ENCODE measurements around the gene AQP12B. TPM values are rescaled to one million over a fixed set of nuclear protein-coding genes. Genes with fewer than 3 reads are reported as not detected.

Gene AQP12B
- total and polyA plus RNA-seq, 10 of the 15 experiments (the other 5 are each of a cell fraction or from before 2014, with no cell fraction given) = not detected

- TF ChIP-seq NR2C2 (IDR thresholded peaks at IDR 0.05; ENCODE audit: borderline replicate concordance, control insufficient read depth, insufficient read length, low read depth) (no peak), ZNF622 (IDR thresholded peaks at IDR 0.05) (no peak), JUNB (IDR thresholded peaks at IDR 0.05) (no peak), SUZ12 (IDR thresholded peaks at IDR 0.05; ENCODE audit: unreplicated experiment) (no peak), CREB1 (IDR thresholded peaks at IDR 0.05; ENCODE audit: low read depth) (no peak), PKNOX1 (IDR thresholded peaks at IDR 0.05) (no peak)
- no peaks in the 10 kb centered on the region for H3K9me3 ChIP-seq (replicated peaks; ENCODE audit: control insufficient read depth, insufficient read depth, low read length)
- H2AFZ ChIP-seq (ENCODE audit: control insufficient read depth, low read depth, low read length) = no peak overlapping the region
- no peak for DNase-seq (ENCODE audit: low read depth, low spot score)
- no peak overlapping the region for H3K4me2 ChIP-seq (ENCODE audit: control insufficient read depth, insufficient read depth)
- H3K36me3 ChIP-seq (ENCODE audit: control insufficient read depth in 2 of 2, insufficient read depth in 2 of 2, low read length in 1 of 2) = no peaks in the 10 kb centered on the region
- RAD21 ChIA-PET (ENCODE audit: unreplicated experiment) = no interaction called here
- H3K9ac ChIP-seq (ENCODE audit: control insufficient read depth, insufficient read depth, low read length) = no peak overlapping the region
- in situ Hi-C loops (cut with MboI) = no loop called here
- CTCF ChIA-PET = no interaction called here
- no peaks in the 10 kb centered on the region for H3K79me2 ChIP-seq (ENCODE audit: control insufficient read depth, insufficient read depth, low read length)
- no peaks in the 10 kb centered on the region for H3K4me1 ChIP-seq (ENCODE audit: control insufficient read depth, insufficient read depth, low read length)
- H3K27me3 ChIP-seq (replicated peaks in 1 of 2; ENCODE audit: control insufficient read depth in 2 of 2, insufficient read depth in 2 of 2, low read length in 1 of 2) = no peaks in the 10 kb centered on the region
- H3K27ac ChIP-seq (ENCODE audit: control insufficient read depth, insufficient read depth) = no peak overlapping the region
- intact Hi-C loops (cut with micrococcal nuclease; ENCODE audit: unreplicated experiment) = no loop called here
- no peak overlapping the region for H3K4me3 ChIP-seq
- no TSS peak for BruUV-seq (replicated peaks)
- H4K20me1 ChIP-seq (ENCODE audit: control insufficient read depth, insufficient read depth) = no peaks in the 10 kb centered on the region
- POLR2A ChIA-PET = no interaction called here
- ATAC-seq = no peak
- WGBS (ENCODE audit: insufficient coverage, insufficient replicate concordance, low lambda C conversion rate, missing lambda C conversion rate) = 58% methylated on average over 29 of the region's 32 CpGs
- SMC1A ChIA-PET (ENCODE audit: uncharacterized antibody, unreplicated experiment) = no interaction called here
- no peak for FAIRE-seq
These were observed 40.4 kb upstream of the AQP12B start for GRCh38 chr2:240722796-240723735.

DNA sequence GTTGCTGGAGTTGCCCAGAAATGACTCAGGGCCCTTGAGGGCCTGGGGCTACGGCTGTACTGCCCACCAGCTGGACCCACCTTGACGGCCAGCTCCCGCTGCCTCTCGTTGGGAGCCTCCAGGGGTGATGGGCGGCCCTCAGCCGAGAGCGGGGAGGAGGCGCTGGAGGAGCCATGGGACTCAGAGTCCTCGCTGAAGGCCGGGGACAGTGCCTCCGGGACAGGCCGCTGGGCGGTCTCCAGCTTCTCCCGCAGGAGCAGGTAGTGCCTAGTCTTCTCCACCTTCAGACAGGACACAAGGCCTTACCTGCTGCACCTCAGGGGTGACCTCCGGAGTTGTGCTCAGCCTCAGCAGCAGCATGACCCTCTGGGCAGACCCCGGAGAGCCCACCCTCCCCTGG is 39.7 kb upstream of the AQP12B start:
- SMC1A ChIA-PET (ENCODE audit: uncharacterized antibody, unreplicated experiment) = no interaction called here
- no peak for TF ChIP-seq E2F8 (IDR thresholded peaks at IDR 0.05; ENCODE audit: low read depth, partially characterized antibody)
- TF ChIP-seq MEF2A (IDR thresholded peaks at IDR 0.05; ENCODE audit: insufficient read depth, low read depth, low read length) = no peak

More for the DNA sequence above, 39.7 kb upstream of the AQP12B start:
- no peak for ATAC-seq
- ChIA-PET POLR2A (no interaction called here), CTCF (no interaction called here), RAD21 (ENCODE audit: unreplicated experiment) (no interaction called here)
- DNase-seq (ENCODE audit: low read depth, low spot score) = no peak
- no peak for FAIRE-seq
- H3K9me3 ChIP-seq (replicated peaks; ENCODE audit: control insufficient read depth, insufficient read depth, low read length) = no peaks in the 10 kb centered on the region
- H3K4me1 ChIP-seq (ENCODE audit: control insufficient read depth, insufficient read depth, low read length) = no peaks in the 10 kb centered on the region
- H3K79me2 ChIP-seq (ENCODE audit: control insufficient read depth, insufficient read depth, low read length) = no peaks in the 10 kb centered on the region
- no peaks in the 10 kb centered on the region for H4K20me1 ChIP-seq (ENCODE audit: control insufficient read depth, insufficient read depth)
- no peak overlapping the region for H3K9ac ChIP-seq (ENCODE audit: control insufficient read depth, insufficient read depth, low read length)
- no peak overlapping the region for H3K4me2 ChIP-seq (ENCODE audit: control insufficient read depth, insufficient read depth)
- no peaks in the 10 kb centered on the region for H3K27me3 ChIP-seq (replicated peaks in 1 of 2; ENCODE audit: control insufficient read depth in 2 of 2, insufficient read depth in 2 of 2, low read length in 1 of 2)
- H3K27ac ChIP-seq (ENCODE audit: control insufficient read depth, insufficient read depth) = no peak overlapping the region
- intact Hi-C loops (cut with micrococcal nuclease; ENCODE audit: unreplicated experiment) = no loop called here
- WGBS (ENCODE audit: insufficient coverage, insufficient replicate concordance, low lambda C conversion rate, missing lambda C conversion rate) = 43% methylated on average over 15 of the region's 16 CpGs
- H2AFZ ChIP-seq (ENCODE audit: control insufficient read depth, low read depth, low read length) = no peak overlapping the region
- H3K4me3 ChIP-seq = no peak overlapping the region
- in situ Hi-C loops (cut with MboI) = no loop called here
- BruUV-seq (replicated peaks) = no TSS peak
- no peaks in the 10 kb centered on the region for H3K36me3 ChIP-seq (ENCODE audit: control insufficient read depth in 2 of 2, insufficient read depth in 2 of 2, low read length in 1 of 2)
